Subcutaneous abdominal adipose tissue (tissue), 5 donors: ENCODE data around the gene ANKRD7.

ENCODE experiments used
- H3K27ac ChIP-seq: one replicate; pipeline ENCODE4 v1.7.0; 2013; ENCODE audit warnings: low read depth, mild to moderate bottlenecking, inconsistent platforms, low read length, moderate library complexity
- H3K27me3 ChIP-seq, 5 donors: one replicate each; pipeline ENCODE4 v1.7.0; 2013; ENCODE audit warnings: low read length in 5 of 5, inconsistent platforms in 1 of 5; ENCODE audit not compliant: control insufficient read depth in 5 of 5, insufficient read depth in 4 of 5
- H3K36me3 ChIP-seq, 5 donors: one replicate each; pipeline ENCODE4 v1.7.0; 2013; ENCODE audit warnings: low read length in 5 of 5; ENCODE audit not compliant: control insufficient read depth in 5 of 5, insufficient read depth in 5 of 5
- H3K4me1 ChIP-seq, 5 donors: one replicate each; pipeline ENCODE4 v1.7.0; 2013; ENCODE audit warnings: low read length in 5 of 5, mild to moderate bottlenecking in 3 of 5, moderate library complexity in 1 of 5; ENCODE audit not compliant: control insufficient read depth in 5 of 5, insufficient read depth in 5 of 5
- H3K4me3 ChIP-seq, 5 donors: one replicate each; pipeline ENCODE4 v1.7.0; 2013; ENCODE audit warnings: low read length in 5 of 5, low read depth in 1 of 5
- H3K9ac ChIP-seq, 5 donors: one replicate each; pipeline ENCODE4 v1.7.0; 2013; ENCODE audit warnings: low read length in 5 of 5, mild to moderate bottlenecking in 4 of 5, moderate library complexity in 3 of 5
- H3K9me3 ChIP-seq, 5 donors: one replicate each; pipeline ENCODE4 v1.7.0; 2013; ENCODE audit warnings: low read length in 5 of 5; ENCODE audit not compliant: control insufficient read depth in 5 of 5
- donor health status: healthy.
- donor health status: healthy.
- donor health status: healthy.
- donor health status: healthy.
- donor health status: healthy.

ANKRD7 gene

DNA sequence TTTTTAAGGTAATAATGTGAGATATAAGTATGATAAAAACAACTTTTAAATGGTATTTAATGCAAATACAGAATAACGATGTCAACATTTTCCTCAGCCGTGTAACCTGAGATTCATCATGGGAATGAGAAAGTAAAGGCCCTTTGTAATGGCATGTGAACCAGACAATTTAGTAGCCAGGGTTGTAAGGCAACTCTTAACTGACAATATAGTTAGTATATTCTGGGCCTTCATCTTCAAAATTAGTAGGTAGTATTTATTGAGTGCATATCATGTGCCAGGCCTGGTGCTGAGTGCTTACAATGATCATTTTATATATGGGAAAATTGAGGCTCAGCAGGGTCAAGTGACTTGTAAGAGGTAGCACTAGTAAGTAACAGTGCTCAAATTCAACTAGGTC, 29.9 kb upstream of the ANKRD7 start:
- peaks cover 4 to 13% (median 8%) of the 10 kb centered on the region in 5 donors for H3K36me3 ChIP-seq
- no peak overlapping the region for H3K27ac ChIP-seq
- H3K9me3 ChIP-seq: no peaks in the 10 kb centered on the region

GRCh38 chr7:118195837-118196474, 28.5 kb upstream of the ANKRD7 start:
- no peaks in the 10 kb centered on the region for H3K9me3 ChIP-seq
- H3K27me3 ChIP-seq: no peaks in the 10 kb centered on the region
- peaks cover 0 to 5% (median 0%) of the 10 kb centered on the region in 5 donors for H3K4me1 ChIP-seq
- no peak overlapping the region for H3K9ac ChIP-seq
- no peak overlapping the region for H3K4me3 ChIP-seq
- H3K36me3 ChIP-seq: peaks cover 4 to 9% (median 6%) of the 10 kb centered on the region in 5 donors
- no peak overlapping the region for H3K27ac ChIP-seq

More for the DNA sequence above, 29.9 kb upstream of the ANKRD7 start:
- Histone ChIP-seq H3K27me3 (no peaks in the 10 kb centered on the region), H3K4me1 (peaks cover 0 to 5% (median 0%) of the 10 kb centered on the region in 5 donors), H3K4me3 (no peak overlapping the region), H3K9ac (no peak overlapping the region)

GRCh38 chr7:118202061-118202460, 22.4 kb upstream of the ANKRD7 start:
- Histone ChIP-seq H3K9me3 (no peaks in the 10 kb centered on the region), H3K27ac (no peak overlapping the region), H3K4me3 (no peak overlapping the region), H3K9ac (no peak overlapping the region), H3K27me3 (no peaks in the 10 kb centered on the region), H3K4me1 (peaks cover 0 to 5% (median 0%) of the 10 kb centered on the region in 5 donors), H3K36me3 (no peaks in the 10 kb centered on the region)

- Histone ChIP-seq H3K9me3 (no peaks in the 10 kb centered on the region), H3K36me3 (no peaks in the 10 kb centered on the region), H3K9ac (peak overlapping the region; percentile 43 to 79 (median 74)), H3K27me3 (no peaks in the 10 kb centered on the region), H3K27ac (no peak overlapping the region), H3K4me1 (peaks cover 0 to 12% (median 11%) of the 10 kb centered on the region in 5 donors), H3K4me3 (peak overlapping the region; percentile 76 to 92 (median 83))
These were observed 10.3 kb upstream of the ANKRD7 start for GRCh38 chr7:118214051-118214832.

GRCh38 chr7:118214833-118215182, 9.7 kb upstream of the ANKRD7 start:
- H3K27me3 ChIP-seq: no peaks in the 10 kb centered on the region
- H3K9ac ChIP-seq: peak overlapping the region; percentile 33 to 79 (median 74)
- H3K4me3 ChIP-seq: peak overlapping the region; percentile 76 to 92 (median 83)
- no peaks in the 10 kb centered on the region for H3K9me3 ChIP-seq
- H3K4me1 ChIP-seq: peaks cover 0 to 12% (median 11%) of the 10 kb centered on the region in 5 donors
- no peak overlapping the region for H3K27ac ChIP-seq
- no peaks in the 10 kb centered on the region for H3K36me3 ChIP-seq

GRCh38 chr7:118217210-118217619, 7.3 kb upstream of the ANKRD7 start:
- H3K27me3 ChIP-seq: no peaks in the 10 kb centered on the region
- no peak overlapping the region for H3K27ac ChIP-seq
- H3K36me3 ChIP-seq: no peaks in the 10 kb centered on the region
- H3K9ac ChIP-seq: no peak overlapping the region
- no peak overlapping the region for H3K4me3 ChIP-seq
- H3K9me3 ChIP-seq: no peaks in the 10 kb centered on the region
- H3K4me1 ChIP-seq: peaks cover 0 to 12% (median 11%) of the 10 kb centered on the region in 5 donors

DNA sequence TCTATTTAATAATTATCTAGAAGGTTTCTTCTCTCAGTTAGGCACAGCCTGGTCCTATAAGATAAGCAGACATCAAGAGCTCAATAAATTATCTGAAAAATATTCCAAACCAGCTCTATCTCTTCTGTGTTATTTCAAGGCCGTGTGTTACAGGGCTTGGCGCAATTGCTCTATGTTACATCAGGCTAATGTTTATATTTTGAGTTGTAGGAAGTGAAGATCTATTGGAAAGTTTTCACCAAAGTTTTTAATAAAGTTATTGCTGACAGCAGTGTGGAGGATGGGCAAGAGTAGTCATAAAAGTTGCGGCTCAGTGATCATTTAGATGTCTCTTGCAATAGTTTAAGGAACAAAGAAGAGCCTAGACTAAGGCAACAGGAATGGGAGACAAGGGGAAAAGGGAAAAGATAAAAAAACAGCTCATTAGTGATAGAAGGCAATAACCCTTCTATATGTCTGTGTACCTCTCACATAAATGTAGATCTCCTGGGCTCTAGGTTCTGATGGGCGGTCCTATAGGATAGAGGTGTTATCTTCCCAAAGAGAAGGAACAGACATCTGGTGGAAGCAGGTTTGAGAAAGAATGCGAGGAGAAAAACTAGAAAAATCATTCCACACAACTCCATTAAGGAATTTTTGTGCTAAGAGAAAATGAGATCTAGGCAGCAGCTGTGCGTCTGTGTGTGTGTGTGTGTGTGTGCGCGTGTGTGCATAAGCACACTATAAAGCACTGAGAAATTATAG, 5.9 kb upstream of the ANKRD7 start:
- Histone ChIP-seq H3K27ac (no peak overlapping the region), H3K4me3 (no peak overlapping the region), H3K9ac (no peak overlapping the region), H3K4me1 (peaks cover 0 to 12% (median 11%) of the 10 kb centered on the region in 5 donors), H3K36me3 (no peaks in the 10 kb centered on the region), H3K9me3 (no peaks in the 10 kb centered on the region), H3K27me3 (no peaks in the 10 kb centered on the region)

GRCh38 chr7:118219157-118219512, 5.4 kb upstream of the ANKRD7 start:
- Histone ChIP-seq H3K27ac (no peak overlapping the region), H3K27me3 (no peaks in the 10 kb centered on the region), H3K9me3 (no peaks in the 10 kb centered on the region), H3K4me1 (peaks cover 0 to 8% (median 8%) of the 10 kb centered on the region in 5 donors), H3K9ac (no peak overlapping the region), H3K4me3 (no peak overlapping the region), H3K36me3 (no peaks in the 10 kb centered on the region)

- H3K9ac ChIP-seq: no peak overlapping the region
- H3K4me1 ChIP-seq: no peaks in the 10 kb centered on the region
- H3K9me3 ChIP-seq: no peaks in the 10 kb centered on the region
- H3K36me3 ChIP-seq: no peaks in the 10 kb centered on the region
- H3K4me3 ChIP-seq: no peak overlapping the region
- no peak overlapping the region for H3K27ac ChIP-seq
- H3K27me3 ChIP-seq: no peaks in the 10 kb centered on the region
These were observed 3.9 kb upstream of the ANKRD7 start for GRCh38 chr7:118220583-118220982.

DNA sequence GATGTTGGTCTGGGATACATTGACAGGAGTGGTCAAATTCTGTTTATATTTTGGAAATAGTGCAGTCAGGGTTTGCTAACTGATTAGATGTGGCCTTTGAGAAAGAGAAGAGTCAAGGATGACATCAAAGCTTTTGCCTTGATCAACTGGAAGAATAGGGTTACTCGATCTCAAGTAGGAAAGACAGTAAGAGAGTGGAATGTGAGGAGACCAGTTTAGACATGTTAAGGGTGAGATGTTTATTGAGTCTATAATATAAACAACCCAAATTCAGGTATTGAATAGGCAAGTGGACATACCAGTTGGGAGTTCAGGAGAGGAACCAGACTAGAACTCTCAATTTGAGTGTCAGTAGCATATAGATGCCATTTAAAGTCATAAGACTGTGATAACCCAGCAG, 1.9 kb upstream of the ANKRD7 start:
- H3K27me3 ChIP-seq: no peaks in the 10 kb centered on the region
- H3K9me3 ChIP-seq: no peaks in the 10 kb centered on the region
- H3K36me3 ChIP-seq: no peaks in the 10 kb centered on the region
- no peak overlapping the region for H3K4me3 ChIP-seq
- H3K4me1 ChIP-seq: no peaks in the 10 kb centered on the region
- no peak overlapping the region for H3K27ac ChIP-seq
- H3K9ac ChIP-seq: no peak overlapping the region
